ENCODE data around the gene RICTOR.

RICTOR gene

DNA sequence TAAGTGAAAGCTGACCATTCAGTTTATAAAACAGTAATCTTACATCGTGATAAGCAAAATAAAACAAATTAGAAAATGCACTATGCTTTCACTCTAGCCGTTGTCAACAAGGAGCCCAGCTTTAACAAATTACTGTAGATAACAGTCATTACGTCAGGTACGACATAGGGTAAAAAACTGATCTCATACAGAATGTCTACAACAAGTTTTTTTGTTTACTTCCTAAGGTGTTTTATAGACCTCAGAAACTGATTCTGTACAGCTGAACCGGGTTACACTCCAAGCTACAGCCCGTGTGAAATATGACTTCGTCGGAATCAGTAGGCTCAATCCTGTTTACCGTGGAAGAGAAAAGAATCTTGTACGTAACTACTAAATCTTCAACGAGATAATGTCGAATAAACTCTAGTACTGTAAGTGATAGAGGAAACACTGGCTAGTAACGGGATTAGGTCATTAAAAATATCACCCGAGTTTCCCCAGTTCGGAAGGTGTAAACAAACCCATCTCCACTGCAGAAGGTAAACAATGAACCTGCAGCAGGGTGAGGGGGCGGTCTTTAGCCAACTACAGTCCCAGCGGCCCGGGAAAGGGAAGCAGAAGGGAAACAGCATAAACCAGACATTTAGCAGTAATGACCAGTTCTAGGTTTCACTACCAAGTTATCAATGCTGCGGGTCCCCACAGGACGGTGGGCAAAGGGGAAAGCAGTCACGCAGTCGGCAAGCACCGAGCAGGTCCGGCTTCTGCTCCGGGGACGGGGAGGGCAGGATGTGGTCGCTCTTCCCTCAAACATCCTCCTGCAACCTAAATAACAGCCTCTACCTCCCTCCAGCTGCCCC is 1.1 kb downstream of the RICTOR start:
- H3K4me3 ChIP-seq (ENCODE audit: low read depth, low read length), result peak overlapping the region; percentile 100
- POLR2A ChIA-PET, result interaction anchor here (0.6 to 0.9 kb wide), 2 partner anchors 228 to 352 kb away, joined by 3 to 4 read pairs; partner anchors contain the start of gene DAB2
- no peaks in the 10 kb centered on the region for H3K9me3 ChIP-seq (ENCODE audit: control insufficient read depth, insufficient read depth, low read depth, low read length)
- H3K27ac ChIP-seq (ENCODE audit: extremely low read depth, low read depth, low read length), result peak overlapping the region; percentile 98
- CTCF ChIA-PET, result interaction anchor here (0.5 to 1.2 kb wide), 5 partner anchors 8 to 653 kb away, joined by 3 to 6 read pairs (median 3); no protein-coding TSS in a partner anchor
- peaks cover 18% of the 10 kb centered on the region; the same call in 1 of the 2 replicates for H3K4me1 ChIP-seq (ENCODE audit: control insufficient read depth, insufficient read depth, low read length)
- H3K36me3 ChIP-seq (ENCODE audit: control insufficient read depth in 2 of 2, insufficient read depth in 1 of 2, low read length in 2 of 2), result peaks cover 0 to 4% of the 10 kb centered on the region in 2 experiments; a peak in 2 of 3 replicates
- no peak for TF ChIP-seq ZNF174 (tag by site-specific recombination; IDR thresholded peaks at IDR 0.05)
- TF ChIP-seq GLI4 (tag by site-specific recombination; IDR thresholded peaks at IDR 0.05), result no peak
- TF ChIP-seq YY2 (tag by site-specific recombination; IDR thresholded peaks at IDR 0.05), result no peak
- no peak; the same call in 1 of the 2 replicates for TF ChIP-seq GLIS2 (tag by site-specific recombination; IDR thresholded peaks at IDR 0.05)
- TF ChIP-seq ZBTB21 (tag by site-specific recombination; IDR thresholded peaks at IDR 0.05), result peak; percentile 68
- no peak for TF ChIP-seq ZNF768 (tag by site-specific recombination; IDR thresholded peaks at IDR 0.05)
- TF ChIP-seq ZBTB7A (tag by site-specific recombination; IDR thresholded peaks at IDR 0.05; ENCODE audit: low read depth), result no peak
- TF ChIP-seq ZNF555 (tag by site-specific recombination; conservative IDR thresholded peaks at IDR 0.05), result no peak
- TF ChIP-seq ZNF660 (tag by site-specific recombination; IDR thresholded peaks at IDR 0.05), result peak; percentile 34; the same call in 1 of the 2 replicates
- no peak for TF ChIP-seq ZNF23 (tag by site-specific recombination; IDR thresholded peaks at IDR 0.05; ENCODE audit: borderline replicate concordance)
- TF ChIP-seq, protein P1, sequence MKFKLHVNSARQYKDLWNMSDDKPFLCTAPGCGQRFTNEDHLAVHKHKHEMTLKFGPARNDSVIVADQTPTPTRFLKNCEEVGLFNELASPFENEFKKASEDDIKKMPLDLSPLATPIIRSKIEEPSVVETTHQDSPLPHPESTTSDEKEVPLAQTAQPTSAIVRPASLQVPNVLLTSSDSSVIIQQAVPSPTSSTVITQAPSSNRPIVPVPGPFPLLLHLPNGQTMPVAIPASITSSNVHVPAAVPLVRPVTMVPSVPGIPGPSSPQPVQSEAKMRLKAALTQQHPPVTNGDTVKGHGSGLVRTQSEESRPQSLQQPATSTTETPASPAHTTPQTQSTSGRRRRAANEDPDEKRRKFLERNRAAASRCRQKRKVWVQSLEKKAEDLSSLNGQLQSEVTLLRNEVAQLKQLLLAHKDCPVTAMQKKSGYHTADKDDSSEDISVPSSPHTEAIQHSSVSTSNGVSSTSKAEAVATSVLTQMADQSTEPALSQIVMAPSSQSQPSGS (tag by site-specific recombination; IDR thresholded peaks at IDR 0.05; ENCODE audit: low read depth), result peak; percentile 85; the same call in 1 of the 2 replicates
- TF ChIP-seq ZNF621 (tag by site-specific recombination; IDR thresholded peaks at IDR 0.05), result no peak
- no peak for TF ChIP-seq ZFP69B (tag by site-specific recombination; IDR thresholded peaks at IDR 0.05)
- TF ChIP-seq ZBTB8A (tag by site-specific recombination; IDR thresholded peaks at IDR 0.05), result no peak
- TF ChIP-seq RBAK (tag by site-specific recombination; IDR thresholded peaks at IDR 0.05), result no peak
- no peak for TF ChIP-seq ZSCAN18 (tag by site-specific recombination; IDR thresholded peaks at IDR 0.05)
- TF ChIP-seq ZNF24 (tag by site-specific recombination; IDR thresholded peaks at IDR 0.05), result 0 out of 2 replicates have a peak, but pooled peaks have one; percentile 47
- TF ChIP-seq KLF1 (tag by site-specific recombination; IDR thresholded peaks at IDR 0.05), result no peak
- peak; percentile 27; the same call in 1 of the 2 replicates for TF ChIP-seq KLF8 (tag by site-specific recombination; IDR thresholded peaks at IDR 0.05)
- TF ChIP-seq, protein P2, sequence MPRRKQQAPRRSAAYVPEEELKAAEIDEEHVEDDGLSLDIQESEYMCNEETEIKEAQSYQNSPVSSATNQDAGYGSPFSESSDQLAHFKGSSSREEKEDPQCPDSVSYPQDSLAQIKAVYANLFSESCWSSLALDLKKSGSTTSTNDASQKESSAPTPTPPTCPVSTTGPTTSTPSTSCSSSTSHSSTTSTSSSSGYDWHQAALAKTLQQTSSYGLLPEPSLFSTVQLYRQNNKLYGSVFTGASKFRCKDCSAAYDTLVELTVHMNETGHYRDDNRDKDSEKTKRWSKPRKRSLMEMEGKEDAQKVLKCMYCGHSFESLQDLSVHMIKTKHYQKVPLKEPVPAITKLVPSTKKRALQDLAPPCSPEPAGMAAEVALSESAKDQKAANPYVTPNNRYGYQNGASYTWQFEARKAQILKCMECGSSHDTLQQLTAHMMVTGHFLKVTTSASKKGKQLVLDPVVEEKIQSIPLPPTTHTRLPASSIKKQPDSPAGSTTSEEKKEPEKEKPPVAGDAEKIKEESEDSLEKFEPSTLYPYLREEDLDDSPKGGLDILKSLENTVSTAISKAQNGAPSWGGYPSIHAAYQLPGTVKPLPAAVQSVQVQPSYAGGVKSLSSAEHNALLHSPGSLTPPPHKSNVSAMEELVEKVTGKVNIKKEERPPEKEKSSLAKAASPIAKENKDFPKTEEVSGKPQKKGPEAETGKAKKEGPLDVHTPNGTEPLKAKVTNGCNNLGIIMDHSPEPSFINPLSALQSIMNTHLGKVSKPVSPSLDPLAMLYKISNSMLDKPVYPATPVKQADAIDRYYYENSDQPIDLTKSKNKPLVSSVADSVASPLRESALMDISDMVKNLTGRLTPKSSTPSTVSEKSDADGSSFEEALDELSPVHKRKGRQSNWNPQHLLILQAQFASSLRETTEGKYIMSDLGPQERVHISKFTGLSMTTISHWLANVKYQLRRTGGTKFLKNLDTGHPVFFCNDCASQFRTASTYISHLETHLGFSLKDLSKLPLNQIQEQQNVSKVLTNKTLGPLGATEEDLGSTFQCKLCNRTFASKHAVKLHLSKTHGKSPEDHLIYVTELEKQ (tag by site-specific recombination; IDR thresholded peaks at IDR 0.05; ENCODE audit: borderline replicate concordance), result no peak
- no peak for TF ChIP-seq ZNF184 (tag by site-specific recombination; IDR thresholded peaks at IDR 0.05)
- no peak for TF ChIP-seq ZNF707 (tag by site-specific recombination; IDR thresholded peaks at IDR 0.05)
- no peak for TF ChIP-seq ZNF223 (tag by site-specific recombination; IDR thresholded peaks at IDR 0.05)
- TF ChIP-seq ZNF473 (tag by site-specific recombination; IDR thresholded peaks at IDR 0.05), result no peak
- TF ChIP-seq ZNF354C (tag by site-specific recombination; IDR thresholded peaks at IDR 0.05; ENCODE audit: borderline replicate concordance, low read depth), result no peak
- TF ChIP-seq ZFP37 (tag by site-specific recombination; IDR thresholded peaks at IDR 0.05), result peak; percentile 21; the same call in 1 of the 2 replicates
- no peak for TF ChIP-seq ZNF626 (tag by site-specific recombination; IDR thresholded peaks at IDR 0.05)
- 0 out of 2 replicates have a peak, but pooled peaks have one; percentile 54 for TF ChIP-seq ZNF580 (tag by site-specific recombination; IDR thresholded peaks at IDR 0.05)
- TF ChIP-seq, protein P3, sequence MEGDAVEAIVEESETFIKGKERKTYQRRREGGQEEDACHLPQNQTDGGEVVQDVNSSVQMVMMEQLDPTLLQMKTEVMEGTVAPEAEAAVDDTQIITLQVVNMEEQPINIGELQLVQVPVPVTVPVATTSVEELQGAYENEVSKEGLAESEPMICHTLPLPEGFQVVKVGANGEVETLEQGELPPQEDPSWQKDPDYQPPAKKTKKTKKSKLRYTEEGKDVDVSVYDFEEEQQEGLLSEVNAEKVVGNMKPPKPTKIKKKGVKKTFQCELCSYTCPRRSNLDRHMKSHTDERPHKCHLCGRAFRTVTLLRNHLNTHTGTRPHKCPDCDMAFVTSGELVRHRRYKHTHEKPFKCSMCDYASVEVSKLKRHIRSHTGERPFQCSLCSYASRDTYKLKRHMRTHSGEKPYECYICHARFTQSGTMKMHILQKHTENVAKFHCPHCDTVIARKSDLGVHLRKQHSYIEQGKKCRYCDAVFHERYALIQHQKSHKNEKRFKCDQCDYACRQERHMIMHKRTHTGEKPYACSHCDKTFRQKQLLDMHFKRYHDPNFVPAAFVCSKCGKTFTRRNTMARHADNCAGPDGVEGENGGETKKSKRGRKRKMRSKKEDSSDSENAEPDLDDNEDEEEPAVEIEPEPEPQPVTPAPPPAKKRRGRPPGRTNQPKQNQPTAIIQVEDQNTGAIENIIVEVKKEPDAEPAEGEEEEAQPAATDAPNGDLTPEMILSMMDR (tag by site-specific recombination; IDR thresholded peaks at IDR 0.05), result peak; percentile 34; the same call in 1 of the 2 replicates
- peak; percentile 80 for TF ChIP-seq PRDM1 (tag by site-specific recombination; IDR thresholded peaks at IDR 0.05)
